Activated CD8-positive, alpha-beta memory T cell treated with anti-CD3 and anti-CD28 coated beads for 1 hour (primary cell): Measurements from ENCODE around the gene FMO4.
"Not testable (repeated sequence)": the region's sequence is repeated elsewhere in the genome, so short reads cannot be mapped to it uniquely, and the experiment has no call there.

Experiments used
- DNase-seq, 2 donors: peaks; one replicate each; pipeline ENCODE4 v3.0.0-alpha.2; 2020; ENCODE audit warnings: low read depth in 1 of 2; ENCODE audit errors: extremely low read depth in 1 of 2

FMO4 gene

GRCh38 chr1:171334024-171334640 lies 20.1 kb downstream of the FMO4 start:
- DNase-seq = no peak

GRCh38 chr1:171335964-171336363 lies 22.0 kb downstream of the FMO4 start:
- DNase-seq = no peak

GRCh38 chr1:171339345-171339744 lies 25.4 kb downstream of the FMO4 start:
- DNase-seq = not testable (repeated sequence)

GRCh38 chr1:171343727-171344472 lies 29.9 kb downstream of the FMO4 start:
- no peak for DNase-seq

- no peak for DNase-seq
Measured at GRCh38 chr1:171344473-171344820, 30.5 kb downstream of the FMO4 start.

- no peak for DNase-seq
Measured at GRCh38 chr1:171345536-171345935, 31.6 kb downstream of the FMO4 start.

GRCh38 chr1:171346881-171347280 lies 32.9 kb downstream of the FMO4 start:
- DNase-seq = no peak

GRCh38 chr1:171350594-171350993 lies 36.6 kb downstream of the FMO4 start:
- no peak for DNase-seq

GRCh38 chr1:171351961-171352360 lies 38.0 kb downstream of the FMO4 start:
- no peak for DNase-seq

GRCh38 chr1:171352554-171352953 lies 38.6 kb downstream of the FMO4 start:
- no peak for DNase-seq

GRCh38 chr1:171355727-171356126 lies 41.7 kb downstream of the FMO4 start:
- no peak for DNase-seq

GRCh38 chr1:171357179-171357578 lies 43.2 kb downstream of the FMO4 start:
- DNase-seq = no peak

GRCh38 chr1:171359355-171359648 lies 45.3 kb downstream of the FMO4 start:
- not testable (repeated sequence) for DNase-seq

- DNase-seq = not testable (repeated sequence)
Measured at GRCh38 chr1:171359731-171360527, 45.9 kb downstream of the FMO4 start.

GRCh38 chr1:171366085-171366484 lies 52.1 kb downstream of the FMO4 start:
- no peak for DNase-seq

- no peak for DNase-seq
Measured at GRCh38 chr1:171366816-171367215, 52.8 kb downstream of the FMO4 start.

GRCh38 chr1:171367436-171367835 lies 53.5 kb downstream of the FMO4 start:
- DNase-seq = no peak

GRCh38 chr1:171372418-171373084 lies 58.6 kb downstream of the FMO4 start:
- DNase-seq = no peak

- not testable (repeated sequence) for DNase-seq
Measured at GRCh38 chr1:171373357-171374122, 59.6 kb downstream of the FMO4 start.

- no peak for DNase-seq
Measured at GRCh38 chr1:171379846-171380245, 65.9 kb downstream of the FMO4 start.

GRCh38 chr1:171381866-171382210 lies 67.9 kb downstream of the FMO4 start:
- DNase-seq = no peak
